Testis (tissue), 2 donors: ENCODE data around the gene KCNC3.

Experiments
- CTCF ChIP-seq, 3 experiments: fragments of 450-650 bp in 2 of 3; fragments of 200-600 bp in 1 of 3; sonication (generic) in 1 of 3; IDR thresholded peaks; one replicate each; pipeline ENCODE4 v1.5.1; 2016 to 2019; ENCODE audit warnings: antibody characterized with exemption in 3 of 3, mild to moderate bottlenecking in 2 of 3, moderate library complexity in 1 of 3
- POLR2A ChIP-seq: fragments of 450-650 bp; IDR thresholded peaks from one replicate; pipeline ENCODE4 v1.6.1; 2017; ENCODE audit warnings: antibody characterized with exemption, mild to moderate bottlenecking, moderate library complexity

GRCh38 chr19:50349277-50350057 is 20.3 kb upstream of the KCNC3 start:
- TF ChIP-seq POLR2A (no peak), CTCF (IDR thresholded peaks at IDR 0.05) (no peak)
